ENCODE measurements around the gene RAB31. TPM values are rescaled to one million over a fixed set of nuclear protein-coding genes. Genes with fewer than 3 reads are reported as not detected.

RAB31 gene
- total RNA-seq, 2 donors from 2014 or later, result 4.7 to 16.0 TPM

DNA sequence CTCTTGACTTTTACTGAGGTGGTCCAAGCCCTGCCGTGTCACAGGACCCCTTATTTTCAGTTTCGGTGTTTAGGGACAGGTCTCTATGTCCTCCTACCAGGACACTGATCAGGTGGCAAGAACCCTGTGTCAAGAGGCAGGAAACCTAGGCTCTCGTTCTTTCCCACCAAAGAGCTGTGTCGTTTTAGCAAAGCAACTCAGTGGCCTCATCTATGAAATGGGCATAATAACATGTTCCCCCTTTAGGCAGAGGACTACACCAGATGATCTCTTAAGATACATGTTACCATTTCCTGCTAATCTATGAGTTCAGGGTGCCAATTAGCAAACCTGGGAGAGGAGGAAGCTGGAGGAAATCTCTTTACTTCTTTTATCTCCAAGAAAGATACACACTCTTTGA, 1.9 kb downstream of the RAB31 start:
- H3K4me1 ChIP-seq, result peaks cover 5% of the 10 kb centered on the region
- H3K36me3 ChIP-seq, result no peaks in the 10 kb centered on the region
- no peak for DNase-seq
- intact Hi-C loops (cut with DNase I), result loop anchor here (10.0 kb wide), 1 partner anchor 135 kb away; no protein-coding TSS in a partner anchor
- no peak overlapping the region for H3K27ac ChIP-seq
- no peaks in the 10 kb centered on the region for H3K9me3 ChIP-seq
- H3K27me3 ChIP-seq, result peaks cover 10% of the 10 kb centered on the region
- TF ChIP-seq, protein P1, sequence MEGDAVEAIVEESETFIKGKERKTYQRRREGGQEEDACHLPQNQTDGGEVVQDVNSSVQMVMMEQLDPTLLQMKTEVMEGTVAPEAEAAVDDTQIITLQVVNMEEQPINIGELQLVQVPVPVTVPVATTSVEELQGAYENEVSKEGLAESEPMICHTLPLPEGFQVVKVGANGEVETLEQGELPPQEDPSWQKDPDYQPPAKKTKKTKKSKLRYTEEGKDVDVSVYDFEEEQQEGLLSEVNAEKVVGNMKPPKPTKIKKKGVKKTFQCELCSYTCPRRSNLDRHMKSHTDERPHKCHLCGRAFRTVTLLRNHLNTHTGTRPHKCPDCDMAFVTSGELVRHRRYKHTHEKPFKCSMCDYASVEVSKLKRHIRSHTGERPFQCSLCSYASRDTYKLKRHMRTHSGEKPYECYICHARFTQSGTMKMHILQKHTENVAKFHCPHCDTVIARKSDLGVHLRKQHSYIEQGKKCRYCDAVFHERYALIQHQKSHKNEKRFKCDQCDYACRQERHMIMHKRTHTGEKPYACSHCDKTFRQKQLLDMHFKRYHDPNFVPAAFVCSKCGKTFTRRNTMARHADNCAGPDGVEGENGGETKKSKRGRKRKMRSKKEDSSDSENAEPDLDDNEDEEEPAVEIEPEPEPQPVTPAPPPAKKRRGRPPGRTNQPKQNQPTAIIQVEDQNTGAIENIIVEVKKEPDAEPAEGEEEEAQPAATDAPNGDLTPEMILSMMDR (IDR thresholded peaks at IDR 0.05), result no peak
- no peak overlapping the region for H3K4me3 ChIP-seq
- no peak overlapping the region for H3K9ac ChIP-seq (ENCODE audit: low read depth in 2 of 2, low read length in 2 of 2)

DNA sequence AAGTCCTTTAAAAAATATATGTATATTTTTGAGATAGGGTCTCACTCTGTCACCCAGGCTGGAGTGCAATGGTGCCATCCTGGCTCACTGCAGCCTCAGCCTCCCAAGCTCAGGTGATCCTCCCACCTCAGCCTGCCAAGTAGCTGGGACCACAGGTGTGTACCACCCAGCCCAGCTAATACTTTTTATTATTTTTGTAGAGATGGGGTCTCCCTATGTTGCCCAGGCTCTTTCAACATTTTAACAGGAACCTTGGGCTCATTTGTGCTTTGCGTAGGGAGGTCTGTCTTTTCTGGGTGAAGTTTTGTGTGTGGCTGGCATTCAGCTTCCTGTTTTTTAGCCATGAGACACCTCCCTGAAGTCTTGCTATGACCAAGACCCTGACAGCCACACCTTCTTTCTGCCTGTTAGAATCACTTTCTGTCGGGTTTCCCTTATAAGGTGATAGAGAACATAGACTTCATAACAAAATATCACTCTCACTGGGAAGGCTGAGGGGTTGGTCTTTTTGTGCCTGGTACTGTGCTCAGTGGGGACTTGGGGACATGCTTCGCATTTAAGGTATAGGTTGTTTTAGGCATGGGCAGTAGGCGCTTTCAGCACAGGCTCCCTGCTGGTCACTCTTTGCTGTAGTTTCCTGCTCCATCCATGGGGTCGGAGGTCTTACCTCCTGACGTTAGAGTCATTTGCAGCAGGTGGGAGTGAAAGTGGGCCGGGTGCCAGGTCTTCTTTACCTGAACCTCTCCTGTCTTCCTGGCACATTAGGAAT, 3.4 kb downstream of the RAB31 start:
- Histone ChIP-seq H3K9ac (ENCODE audit: low read depth in 2 of 2, low read length in 2 of 2) (no peak overlapping the region), H3K36me3 (no peaks in the 10 kb centered on the region), H3K27ac (no peak overlapping the region), H3K4me3 (no peak overlapping the region), H3K27me3 (peaks cover 10% of the 10 kb centered on the region), H3K4me1 (peaks cover 5% of the 10 kb centered on the region), H3K9me3 (no peaks in the 10 kb centered on the region)
- intact Hi-C loops (cut with DNase I), result loop anchor here (10.0 kb wide), 1 partner anchor 137 kb away; no protein-coding TSS in a partner anchor
- no peak for DNase-seq
- TF ChIP-seq, protein P1 (IDR thresholded peaks at IDR 0.05), result no peak

DNA sequence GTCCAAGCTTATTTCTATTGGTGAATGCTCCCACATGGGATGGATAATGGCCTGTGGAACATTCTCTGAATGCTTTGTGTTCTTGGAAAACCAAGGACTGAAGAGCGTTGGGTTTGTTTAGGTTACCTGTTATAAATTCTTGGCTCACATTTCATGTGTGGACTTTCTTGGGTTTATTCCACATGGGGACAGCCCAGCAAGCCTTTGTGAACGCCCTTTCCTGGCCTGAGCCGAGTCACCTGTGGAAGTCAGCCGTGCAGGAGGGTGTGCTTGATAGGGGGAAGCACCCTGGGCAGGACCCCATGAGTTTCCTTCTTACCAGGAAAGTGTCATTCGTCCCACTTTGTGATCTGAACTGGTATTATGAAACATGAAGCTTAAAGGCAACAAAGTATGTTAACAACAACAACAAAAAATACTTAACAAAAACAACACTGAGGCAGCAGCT, 4.1 kb downstream of the RAB31 start:
- Histone ChIP-seq H3K27ac (no peak overlapping the region), H3K4me3 (no peak overlapping the region), H3K4me1 (peaks cover 5% of the 10 kb centered on the region)

DNA sequence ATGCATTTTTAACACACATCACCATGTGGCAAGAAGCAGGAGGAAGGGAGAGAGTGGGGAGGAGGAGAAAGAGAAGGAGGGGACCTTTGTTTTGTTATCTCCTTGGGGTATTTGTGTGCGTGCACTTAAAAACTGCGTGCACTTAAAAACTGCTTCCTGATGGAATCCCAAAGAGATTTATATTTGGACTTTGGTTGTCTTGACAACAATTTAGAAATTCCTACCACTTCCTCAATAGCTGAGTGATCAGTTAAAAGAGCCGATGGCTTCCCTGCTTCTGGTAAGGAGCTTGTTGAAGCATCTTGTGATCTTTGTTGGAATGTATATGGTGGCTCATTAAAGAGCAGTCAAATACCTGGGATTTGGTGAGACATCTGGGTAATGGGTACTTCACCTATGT, 4.5 kb downstream of the RAB31 start:
- Histone ChIP-seq H3K4me1 (peaks cover 5% of the 10 kb centered on the region), H3K36me3 (no peaks in the 10 kb centered on the region), H3K4me3 (no peak overlapping the region), H3K9me3 (no peaks in the 10 kb centered on the region), H3K9ac (ENCODE audit: low read depth in 2 of 2, low read length in 2 of 2) (no peak overlapping the region), H3K27me3 (peaks cover 10% of the 10 kb centered on the region), H3K27ac (no peak overlapping the region)
- intact Hi-C loops (cut with DNase I), result loop anchor here (10.0 kb wide), 1 partner anchor 138 kb away; no protein-coding TSS in a partner anchor
- DNase-seq, result no peak
- TF ChIP-seq, protein P1 (IDR thresholded peaks at IDR 0.05), result no peak

More for the DNA sequence above, 4.1 kb downstream of the RAB31 start:
- no peaks in the 10 kb centered on the region for H3K9me3 ChIP-seq
- H3K36me3 ChIP-seq, result no peaks in the 10 kb centered on the region
- no peak for DNase-seq
- no peak overlapping the region for H3K9ac ChIP-seq (ENCODE audit: low read depth in 2 of 2, low read length in 2 of 2)
- TF ChIP-seq, protein P1 (IDR thresholded peaks at IDR 0.05), result no peak
- H3K27me3 ChIP-seq, result peaks cover 10% of the 10 kb centered on the region
- intact Hi-C loops (cut with DNase I), result loop anchor here (10.0 kb wide), 1 partner anchor 137 kb away; no protein-coding TSS in a partner anchor

DNA sequence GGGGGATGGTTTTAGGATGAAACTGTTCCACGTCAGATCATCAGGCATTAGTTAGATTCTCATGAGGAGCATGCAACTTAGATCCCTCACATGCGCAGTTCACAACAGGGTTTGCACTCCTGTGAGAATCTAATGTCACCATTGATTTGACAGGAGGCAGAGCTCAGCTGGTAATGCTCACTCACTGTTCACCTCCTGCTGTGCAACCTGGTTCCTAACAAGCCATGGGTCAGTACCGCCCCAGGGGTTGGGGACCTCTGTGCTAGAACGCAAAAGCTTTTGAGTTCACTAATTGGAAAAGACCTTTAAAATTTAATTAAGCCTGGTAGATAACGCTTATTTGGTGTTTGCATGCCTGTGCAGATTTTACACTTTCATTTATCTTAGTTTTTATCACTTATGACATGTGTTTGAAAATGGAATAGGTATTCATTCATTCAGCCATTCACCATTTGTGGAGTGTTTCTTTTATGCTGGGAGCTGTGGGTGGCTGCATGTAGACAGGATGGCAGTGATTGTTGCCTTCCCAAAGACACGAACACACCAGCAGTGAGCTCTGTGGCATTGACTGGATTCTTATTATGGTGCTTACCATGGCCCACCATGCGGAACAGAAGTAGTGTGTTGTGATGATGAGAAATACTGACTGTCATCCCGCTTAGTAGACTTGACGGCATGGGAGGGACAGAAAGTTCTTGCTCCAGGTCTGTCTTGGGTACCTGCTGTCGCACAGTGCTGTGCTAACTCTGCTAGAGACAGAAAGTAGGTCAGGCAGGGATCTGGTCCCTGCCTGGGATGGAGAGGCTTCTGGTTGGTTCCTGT, 6.4 kb downstream of the RAB31 start:
- Histone ChIP-seq H3K27ac (no peak overlapping the region), H3K27me3 (no peaks in the 10 kb centered on the region), H3K4me3 (no peak overlapping the region), H3K36me3 (no peaks in the 10 kb centered on the region), H3K9ac (ENCODE audit: low read depth in 2 of 2, low read length in 2 of 2) (no peak overlapping the region), H3K9me3 (no peaks in the 10 kb centered on the region), H3K4me1 (no peaks in the 10 kb centered on the region)
- no peak for DNase-seq
- intact Hi-C loops (cut with DNase I), result loop anchor here (10.0 kb wide), 1 partner anchor 140 kb away; no protein-coding TSS in a partner anchor
- TF ChIP-seq, protein P1 (IDR thresholded peaks at IDR 0.05), result no peak

All from colonic mucosa (tissue), 4 donors.